NCI-H226 (cell line): ENCODE measurements around the gene MT1A.
A peak's percentile ranks its signal among the peaks of the same experiment; 100 is the strongest.

Experiments used
- DNase-seq: peaks from one replicate; pipeline ENCODE4 v3.0.0-alpha.2; 2015

MT1A gene

DNA sequence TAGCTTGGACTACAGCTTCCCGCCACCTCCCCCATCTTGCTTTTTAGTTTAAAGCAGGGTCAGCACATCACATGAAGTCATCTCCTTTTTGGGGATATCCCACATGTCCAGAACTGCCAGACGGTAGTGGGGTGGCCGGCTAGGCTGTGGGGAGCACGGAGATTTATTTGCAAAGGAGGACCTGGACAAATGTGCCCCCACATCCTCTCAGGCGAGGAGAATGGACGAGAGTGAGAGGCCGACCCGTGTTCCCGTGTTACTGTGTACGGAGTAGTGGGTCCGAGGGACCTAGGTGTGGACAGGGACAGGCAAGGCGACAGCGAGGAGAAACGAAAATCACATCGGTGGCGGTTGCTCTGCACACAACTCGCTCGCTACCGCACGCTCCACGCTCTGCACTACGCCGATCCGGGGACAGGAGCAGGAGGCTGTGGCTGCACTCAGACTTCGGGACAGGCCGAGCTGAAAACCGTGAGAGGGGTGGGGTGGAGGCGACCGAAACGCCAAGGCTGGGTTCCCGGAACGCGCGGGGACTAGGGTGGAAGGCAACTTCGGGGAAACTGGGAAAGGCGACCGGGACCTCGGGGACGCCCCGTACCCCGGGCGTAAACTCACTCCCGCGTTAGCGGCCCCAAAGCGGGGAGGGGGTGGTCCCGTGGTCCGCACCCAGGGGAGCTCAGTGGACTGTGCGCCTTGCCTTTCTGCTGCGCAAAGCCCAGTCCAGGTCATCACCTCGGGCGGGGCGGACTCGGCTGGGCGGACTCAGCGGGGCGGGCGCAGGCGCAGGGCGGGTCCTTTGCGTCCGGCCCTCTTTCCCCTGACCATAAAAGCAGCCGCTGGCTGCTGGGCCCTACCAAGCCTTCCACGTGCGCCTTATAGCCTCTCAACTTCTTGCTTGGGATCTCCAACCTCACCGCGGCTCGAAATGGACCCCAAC, at the start of gene MT1A:
Gene MT1A (plus strand): TSS at position 853 of the 937 bp plus-strand sequence. CDS start 73 bp downstream, at position 926.
- DNase-seq = no peak

DNA sequence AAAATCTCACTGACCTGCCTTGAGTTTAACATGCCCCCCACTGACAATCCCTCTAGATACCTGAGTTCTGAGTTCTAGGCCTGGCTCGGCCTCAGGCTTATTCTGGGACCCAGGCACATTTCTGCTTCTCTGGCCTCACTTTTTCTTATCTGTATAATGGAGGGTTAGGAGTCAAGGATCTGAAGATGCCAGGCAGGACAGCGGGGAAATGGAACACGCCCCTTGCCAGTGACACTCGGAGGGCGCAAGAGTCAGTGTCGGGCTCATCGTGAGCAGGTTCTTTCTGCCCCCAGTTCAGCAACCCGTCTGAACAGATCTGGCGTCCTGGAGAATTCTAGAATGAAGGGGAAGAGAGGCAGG, 49.7 kb upstream of the MT1A start:
- no peak for DNase-seq

DNA sequence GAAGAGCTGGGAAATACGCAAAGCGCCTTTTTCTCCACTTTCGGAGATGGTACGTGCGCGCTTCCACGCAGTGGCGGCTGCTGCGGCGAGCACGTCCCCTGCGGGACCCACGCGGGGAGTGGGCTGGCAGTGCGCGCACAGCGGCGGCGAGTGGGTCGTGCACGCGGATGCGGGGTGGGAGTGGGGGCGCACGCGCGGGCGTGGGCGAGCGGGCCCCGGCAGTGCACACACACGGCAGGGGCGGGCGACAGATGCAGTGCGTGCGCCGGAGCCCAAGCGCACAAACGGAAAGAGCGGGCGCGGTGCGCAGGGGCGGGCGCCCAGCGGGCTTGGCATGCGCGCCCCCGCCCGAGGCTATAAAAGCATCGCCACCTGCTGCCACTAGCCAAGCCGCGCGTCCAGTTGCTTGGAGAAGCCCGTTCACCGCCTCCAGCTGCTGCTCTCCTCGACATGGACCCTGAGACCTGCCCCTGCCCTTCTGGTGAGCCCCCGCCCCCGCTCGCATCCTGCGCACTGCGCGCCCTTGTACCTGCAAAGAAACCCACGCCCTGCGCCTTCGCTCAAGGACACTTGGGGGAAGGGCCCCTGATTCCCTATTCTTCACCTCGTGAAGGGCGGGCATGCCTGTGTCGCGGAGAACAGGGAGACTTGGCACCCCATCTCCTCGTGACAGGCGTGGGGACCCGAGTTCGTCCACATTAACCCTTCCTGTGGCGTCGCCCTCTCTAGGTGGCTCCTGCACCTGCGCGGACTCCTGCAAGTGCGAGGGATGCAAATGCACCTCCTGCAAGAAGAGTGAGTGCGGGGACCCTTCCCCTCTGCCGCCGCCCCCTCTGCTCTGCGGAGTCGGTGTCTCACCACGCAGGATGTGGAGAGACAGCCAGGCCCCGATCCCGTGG, 49.1 kb upstream of the MT1A start, which contains the start of gene MT3:
Gene MT3 (plus strand): TSS at position 388 of the 899 bp plus-strand sequence. CDS start 63 bp downstream, at position 451.
- DNase-seq = no peak

DNA sequence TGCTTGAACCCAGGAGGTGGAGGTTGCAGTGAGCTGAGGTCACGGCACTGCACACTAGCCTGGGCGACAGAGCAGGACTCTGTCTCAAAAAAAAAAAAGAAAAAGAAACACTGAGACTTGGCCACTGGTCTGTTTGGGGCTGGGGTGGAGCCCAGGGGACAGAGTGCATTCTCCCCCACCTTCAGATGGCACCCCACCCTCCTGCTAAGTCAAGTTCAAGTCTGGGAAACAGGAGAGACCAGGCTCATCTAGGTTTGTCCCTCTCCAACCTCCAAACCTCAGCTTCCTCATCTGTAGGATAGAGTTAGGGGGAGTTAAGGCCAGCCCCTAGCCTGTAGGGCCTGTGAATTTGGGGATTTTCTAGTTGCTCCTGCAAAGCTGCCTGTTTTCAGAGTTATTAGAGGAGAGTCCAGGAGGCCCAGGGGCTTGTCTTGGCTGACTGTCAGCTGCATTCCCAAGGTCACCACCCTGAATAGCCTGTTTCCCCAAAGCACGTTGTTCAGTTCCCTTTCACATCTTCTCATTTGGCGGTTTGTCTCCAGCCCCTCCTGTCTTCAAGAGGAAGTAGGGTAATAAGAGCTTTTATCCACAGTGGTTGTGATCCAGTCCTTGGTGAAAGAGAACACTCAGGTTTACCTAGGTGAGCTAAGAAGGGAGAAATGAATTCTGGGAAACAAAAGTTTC, 46.9 kb upstream of the MT1A start:
- DNase-seq = no peak

DNA sequence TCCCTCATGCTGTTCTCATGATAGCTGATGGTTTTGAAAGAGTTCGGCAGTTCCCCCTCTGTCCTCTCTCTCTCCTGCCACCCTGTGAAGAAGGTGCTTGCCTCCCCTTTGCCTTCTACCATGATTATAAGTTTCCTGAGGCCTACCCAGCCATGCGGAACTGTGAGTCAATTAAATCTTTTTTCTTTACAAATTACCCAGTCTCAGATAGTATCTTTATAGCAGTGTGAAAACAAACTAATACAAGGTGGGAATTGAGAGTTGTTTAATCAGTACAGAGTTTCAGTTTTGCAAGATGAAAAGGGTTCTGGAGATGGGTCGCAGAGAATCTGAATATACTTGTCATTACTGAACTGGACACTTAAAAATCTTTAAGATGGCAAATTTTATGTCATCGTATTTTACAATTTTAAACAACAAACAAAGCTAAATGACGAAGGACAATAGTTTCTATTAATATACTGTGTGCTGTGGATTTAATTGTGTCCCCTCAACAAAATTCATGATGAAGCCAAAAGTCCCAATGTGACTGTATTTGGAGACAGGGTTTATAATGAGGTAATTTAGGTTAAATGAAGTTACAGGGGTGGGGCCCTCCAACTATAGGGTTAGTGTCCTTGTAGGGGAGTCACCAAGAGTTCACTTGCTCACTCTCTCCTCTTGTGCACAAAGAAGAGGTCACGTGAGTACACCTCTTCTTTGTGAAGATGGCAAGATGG, 44.7 kb upstream of the MT1A start:
- no peak for DNase-seq

DNA sequence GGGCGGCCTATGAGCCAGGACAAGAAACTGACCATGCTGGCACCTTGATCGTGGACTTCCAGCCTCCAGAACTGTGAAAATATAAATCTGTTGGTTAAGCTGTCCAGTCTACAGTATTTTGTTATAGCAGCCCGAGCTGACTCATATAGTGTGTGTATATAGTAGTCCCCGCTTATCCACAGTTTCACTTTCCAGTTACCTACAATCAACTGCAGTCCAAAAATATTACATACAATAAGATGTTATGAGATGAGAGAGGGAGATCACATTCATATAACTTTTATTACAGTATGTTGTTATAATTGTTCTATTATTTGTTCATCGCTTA, 44.2 kb upstream of the MT1A start:
- DNase-seq = no peak

DNA sequence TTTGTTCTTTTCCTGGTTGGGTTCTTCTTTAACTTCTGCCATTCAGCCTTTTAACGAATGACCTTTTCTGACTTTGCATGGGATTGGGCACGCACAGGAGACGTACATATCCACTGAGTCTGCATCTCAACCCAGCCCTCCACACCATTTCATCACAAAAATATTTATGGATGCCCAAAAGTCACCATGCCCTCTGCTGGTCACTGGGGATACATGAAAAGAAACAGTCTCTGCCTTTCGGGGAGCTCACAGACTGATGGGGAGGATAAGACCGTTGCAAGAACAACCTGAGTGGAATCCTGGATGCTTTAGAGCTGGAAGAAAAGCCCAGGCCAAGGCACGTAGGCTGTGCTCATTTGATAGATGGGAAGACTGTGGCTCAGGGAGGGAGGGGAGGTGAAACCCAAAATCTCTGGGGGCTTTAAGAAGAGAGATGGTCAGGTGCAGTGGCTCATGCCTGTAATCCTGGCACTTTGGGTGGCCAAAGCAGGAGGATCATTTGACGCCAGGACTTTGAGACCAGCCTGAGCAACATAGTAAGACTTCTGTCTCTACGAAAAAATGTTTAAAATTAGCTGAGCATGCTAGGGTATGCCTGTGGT, 38.0 kb upstream of the MT1A start:
- peak; percentile 43 for DNase-seq

DNA sequence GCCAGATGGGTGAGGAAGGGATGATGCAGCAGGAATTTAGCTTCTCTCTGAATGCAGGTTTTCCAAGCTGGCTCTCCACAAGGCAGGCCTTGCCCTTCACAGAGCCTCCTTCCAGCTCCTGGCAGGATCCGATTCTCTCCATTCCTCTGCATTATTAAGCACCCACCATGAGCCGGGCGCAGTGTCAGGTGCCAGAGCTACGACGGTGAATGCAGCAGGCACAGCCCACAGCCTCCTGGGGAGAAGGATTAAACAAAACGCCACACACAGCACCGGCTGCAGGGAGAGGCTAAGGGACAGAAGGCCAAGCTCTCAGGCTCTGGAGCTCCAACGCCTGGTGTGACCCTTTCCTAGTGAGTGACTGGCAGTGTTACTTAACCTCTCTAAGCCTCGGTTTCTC, 37.1 kb upstream of the MT1A start:
- DNase-seq = no peak

DNA sequence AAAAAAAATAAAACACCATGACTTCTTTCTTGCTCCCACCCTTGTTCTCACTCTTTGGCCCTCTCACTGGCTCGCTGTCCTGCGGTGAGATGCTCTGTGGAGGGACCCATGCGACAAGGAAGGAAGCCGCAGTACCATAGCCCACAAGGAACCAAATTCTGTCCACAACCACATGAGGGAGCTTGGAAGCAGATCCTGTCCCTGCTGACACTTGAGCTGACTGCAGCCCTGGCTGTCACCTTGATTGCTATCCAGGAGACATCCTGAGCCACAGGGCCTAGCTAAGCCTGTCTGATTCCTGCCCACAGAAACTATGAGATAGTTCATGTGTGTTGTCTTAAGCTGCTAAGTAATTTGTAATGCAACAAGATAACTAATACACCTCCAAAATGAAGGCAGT, 34.9 kb upstream of the MT1A start:
- DNase-seq = no peak

DNA sequence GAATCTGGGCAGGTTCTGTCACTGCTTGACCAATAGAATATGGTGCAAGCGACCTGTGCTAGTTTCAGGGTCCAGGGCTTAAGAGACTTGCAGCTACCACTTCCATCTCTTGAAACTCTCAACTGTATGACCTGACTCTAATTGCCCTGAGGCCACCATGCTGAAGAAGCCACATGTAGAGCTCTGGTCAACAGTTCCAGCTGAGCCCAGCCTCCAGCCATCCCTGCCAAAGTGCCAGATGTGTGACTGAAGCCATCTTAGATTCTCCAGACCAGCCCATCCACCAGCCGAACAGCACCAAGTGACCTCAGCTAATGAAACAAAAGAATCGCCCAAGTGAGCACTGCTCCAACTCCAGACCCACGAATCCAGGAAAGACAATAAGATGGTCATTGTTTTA, 33.5 kb upstream of the MT1A start:
- no peak for DNase-seq

DNA sequence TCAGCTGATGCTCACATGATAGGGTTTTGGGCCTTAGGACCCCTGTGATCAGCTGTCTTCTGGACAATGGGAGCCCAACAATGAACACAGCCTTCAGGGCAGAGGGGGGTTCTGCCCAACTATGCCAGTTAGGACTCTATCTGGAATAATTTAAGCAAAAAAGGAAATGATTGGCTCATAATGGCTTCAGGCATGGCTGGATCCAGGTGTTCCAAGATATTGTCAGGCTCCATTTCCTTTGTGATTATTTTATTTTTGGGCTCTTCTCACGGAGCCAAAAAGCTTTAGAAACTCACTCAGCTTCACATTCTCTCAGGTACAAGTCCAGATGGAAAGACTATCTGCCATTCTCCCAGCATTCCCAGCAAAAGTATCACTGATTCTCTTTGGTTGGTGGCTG, 33.0 kb upstream of the MT1A start:
- DNase-seq = no peak

DNA sequence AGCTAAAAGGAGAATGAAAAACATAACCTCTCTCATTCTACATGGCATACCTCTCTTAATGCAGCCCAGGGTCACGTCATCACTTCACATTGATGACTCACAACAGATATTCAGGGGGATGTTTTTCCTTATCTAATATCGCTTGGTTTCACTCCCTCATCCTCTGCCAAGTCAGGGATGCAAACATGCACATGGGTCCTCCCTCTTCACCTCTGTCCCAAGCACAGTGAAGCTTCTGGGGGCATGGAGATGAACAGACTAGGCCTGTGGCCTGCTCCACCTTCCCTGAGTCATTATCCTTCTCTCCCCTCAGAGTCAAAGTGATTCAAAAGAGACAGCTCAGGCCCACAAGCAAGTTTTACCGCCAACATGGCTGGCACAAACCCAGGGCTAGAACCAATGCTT, 32.4 kb upstream of the MT1A start:
- DNase-seq = peak; percentile 96

DNA sequence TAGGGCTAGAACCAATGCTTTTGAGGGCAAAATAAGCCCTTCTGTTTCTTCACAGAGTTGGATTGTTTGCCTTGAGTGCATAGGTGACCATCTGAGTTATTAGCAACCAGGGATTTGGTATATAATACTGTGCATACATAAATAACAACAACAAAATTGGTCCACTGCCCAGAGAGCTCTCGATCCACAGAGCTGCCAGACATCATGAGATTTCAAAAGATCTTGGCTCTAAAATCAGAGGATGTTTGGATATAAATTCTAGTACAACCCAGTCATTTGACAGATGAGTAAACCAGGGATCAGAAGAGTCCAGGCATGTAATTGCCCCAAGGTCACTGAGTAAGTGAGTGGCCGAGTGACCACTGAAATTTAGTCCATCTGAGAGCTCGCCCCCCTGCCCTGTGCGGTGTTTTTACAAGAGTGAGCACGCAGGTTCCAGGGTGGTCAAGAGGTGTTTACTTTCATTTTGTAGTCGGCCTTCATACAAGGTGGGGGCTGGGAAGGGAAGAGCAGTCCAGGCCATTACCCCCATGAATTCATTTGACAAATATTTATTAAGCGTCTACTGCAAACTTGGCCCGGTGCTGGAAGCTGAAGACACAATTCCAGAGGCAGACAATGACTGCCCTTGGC, 31.9 kb upstream of the MT1A start:
- DNase-seq = peak; percentile 82

DNA sequence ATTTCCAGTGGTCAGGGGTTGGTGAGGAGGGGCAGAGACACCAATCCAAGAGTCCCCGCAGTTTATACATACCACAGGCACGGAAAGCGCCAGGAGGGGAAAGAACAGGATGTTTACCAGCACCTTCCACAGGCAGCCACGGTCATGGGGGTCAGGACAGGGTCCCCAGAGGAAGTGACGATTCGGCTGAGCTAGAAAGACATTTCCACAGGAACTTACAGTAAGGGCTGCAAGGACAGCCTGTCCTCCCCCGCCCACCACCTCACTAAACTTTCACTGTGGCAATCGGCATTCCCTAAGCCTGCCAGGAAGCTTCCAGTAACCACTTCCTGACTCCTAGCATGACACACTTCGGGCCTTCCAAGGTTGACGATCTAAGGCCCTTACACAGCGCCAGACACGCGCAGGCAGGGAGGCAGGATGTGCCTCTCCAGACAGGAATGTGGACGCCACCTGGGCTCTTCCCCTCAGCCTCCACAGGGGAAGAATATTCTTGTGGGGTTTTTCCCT, 31.3 kb upstream of the MT1A start:
- peak; percentile 99 for DNase-seq

DNA sequence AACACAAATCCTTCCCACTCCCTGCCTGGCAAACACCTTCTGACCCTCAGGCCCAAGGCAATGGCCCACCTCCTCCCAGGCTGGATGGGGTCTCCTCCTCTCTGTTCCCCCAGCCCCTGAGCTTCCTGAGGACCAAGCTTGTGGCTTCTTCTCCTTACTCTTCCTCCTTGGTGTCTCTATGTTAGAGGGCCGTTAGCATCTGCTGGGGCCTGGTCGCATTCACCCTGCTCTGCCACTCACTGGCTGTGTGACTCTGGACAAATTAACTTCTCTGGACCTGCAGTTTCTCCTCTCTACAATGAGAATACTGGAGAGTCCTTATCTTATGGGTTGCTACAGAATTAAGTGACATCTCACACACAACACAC, 30.8 kb upstream of the MT1A start:
- no peak for DNase-seq

DNA sequence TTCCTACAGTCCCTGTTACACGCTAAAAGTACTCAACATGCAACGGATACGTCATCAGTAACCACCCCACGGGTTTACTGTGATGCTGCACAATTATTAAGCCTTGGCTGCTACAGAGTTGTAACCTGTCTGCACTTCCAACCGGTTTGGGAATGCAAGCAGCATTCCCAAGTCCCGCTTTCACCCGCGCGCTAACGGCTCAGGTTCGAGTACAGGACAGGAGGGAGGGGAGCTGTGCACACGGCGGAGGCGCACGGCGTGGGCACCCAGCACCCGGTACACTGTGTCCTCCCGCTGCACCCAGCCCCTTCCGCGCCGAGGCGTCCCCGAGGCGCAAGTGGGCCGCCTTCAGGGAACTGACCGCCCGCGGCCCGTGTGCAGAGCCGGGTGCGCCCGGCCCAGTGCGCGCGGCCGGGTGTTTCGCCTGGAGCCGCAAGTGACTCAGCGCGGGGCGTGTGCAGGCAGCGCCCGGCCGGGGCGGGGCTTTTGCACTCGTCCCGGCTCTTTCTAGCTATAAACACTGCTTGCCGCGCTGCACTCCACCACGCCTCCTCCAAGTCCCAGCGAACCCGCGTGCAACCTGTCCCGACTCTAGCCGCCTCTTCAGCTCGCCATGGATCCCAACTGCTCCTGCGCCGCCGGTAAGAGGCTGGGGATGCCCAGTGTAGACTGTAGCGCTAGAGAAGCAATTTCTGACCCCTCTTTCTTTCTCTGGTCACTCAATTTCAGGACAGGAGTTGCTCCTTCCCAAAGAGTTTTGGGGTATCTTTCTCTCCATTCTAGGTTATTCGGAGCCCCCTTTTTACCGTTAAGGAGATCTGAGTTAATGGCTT, 30.2 kb upstream of the MT1A start, which contains the start of gene MT2A:
Gene MT2A (plus strand): TSS at position 542 of the 833 bp plus-strand sequence. CDS start 72 bp downstream, at position 614.
- DNase-seq = peak; percentile 97

DNA sequence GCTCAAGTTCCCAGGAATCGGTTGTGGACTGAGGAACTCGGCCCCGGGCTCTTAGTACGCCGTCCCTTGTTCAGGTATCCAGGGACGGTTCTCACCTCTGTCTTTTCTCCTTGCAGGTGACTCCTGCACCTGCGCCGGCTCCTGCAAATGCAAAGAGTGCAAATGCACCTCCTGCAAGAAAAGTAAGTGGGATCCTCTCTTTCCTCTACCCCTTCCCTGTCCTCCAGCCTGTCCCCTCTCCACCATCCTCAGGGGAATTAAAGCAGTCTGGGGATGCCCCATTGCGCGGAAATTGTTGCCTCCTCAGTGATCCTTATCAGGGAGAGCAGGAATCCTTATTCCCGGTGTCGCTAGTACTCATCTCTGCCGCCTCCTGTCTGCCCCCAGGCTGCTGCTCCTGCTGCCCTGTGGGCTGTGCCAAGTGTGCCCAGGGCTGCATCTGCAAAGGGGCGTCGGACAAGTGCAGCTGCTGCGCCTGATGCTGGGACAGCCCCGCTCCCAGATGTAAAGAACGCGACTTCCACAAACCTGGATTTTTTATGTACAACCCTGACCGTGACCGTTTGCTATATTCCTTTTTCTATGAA, 29.5 kb upstream of the MT1A start:
- DNase-seq = no peak

DNA sequence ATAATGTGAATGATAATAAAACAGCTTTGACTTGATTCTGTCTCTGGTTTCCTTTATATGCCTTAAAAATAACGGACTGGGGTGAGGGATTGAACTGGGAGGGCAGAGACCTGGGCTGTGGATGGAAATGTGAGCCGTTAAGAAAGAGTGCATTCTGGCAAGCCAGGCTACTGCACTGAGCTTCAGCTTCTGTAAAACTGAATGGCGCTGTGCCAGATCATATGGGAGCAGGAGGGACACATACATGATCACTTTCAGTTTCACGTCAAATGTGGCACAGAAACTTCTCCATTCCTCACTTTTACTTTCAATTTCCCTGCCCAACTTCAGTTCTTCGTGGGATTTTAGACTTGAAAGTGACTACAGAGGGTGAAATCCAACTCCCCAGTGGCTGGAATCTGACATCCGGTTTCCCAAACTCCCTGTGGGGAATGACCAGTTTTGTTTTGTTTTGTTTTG, 29.0 kb upstream of the MT1A start:
- peak; percentile 57 for DNase-seq

DNA sequence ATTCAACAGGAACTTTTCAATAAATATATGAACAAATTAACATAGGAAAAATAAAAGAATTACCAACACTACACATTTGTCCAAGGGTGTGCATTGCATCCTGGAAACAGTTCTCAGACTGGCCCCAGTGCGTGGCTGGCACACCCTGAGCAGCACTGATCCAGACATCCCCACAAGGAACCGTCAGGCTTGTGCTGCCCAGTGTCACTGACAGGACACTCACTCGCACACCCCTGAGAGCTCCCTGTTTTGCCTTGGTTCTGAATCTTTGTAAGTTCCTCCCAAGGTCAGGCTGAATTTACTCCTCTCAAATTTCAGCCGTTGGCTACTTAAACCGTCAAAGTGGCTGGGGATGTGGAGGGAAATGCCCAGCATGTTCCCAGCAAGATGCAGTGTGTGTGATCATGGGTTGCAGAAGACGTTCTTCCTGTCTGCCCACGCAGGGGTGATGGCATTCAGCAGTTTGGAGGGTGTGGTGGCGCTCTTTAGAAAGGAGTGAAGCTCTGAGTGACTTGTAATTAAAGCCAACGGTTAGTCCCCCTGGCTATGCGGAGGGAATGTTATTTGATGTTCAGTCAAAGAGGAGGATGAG, 28.4 kb upstream of the MT1A start:
- DNase-seq = peak; percentile 65
